Stimulated activated CD4-positive, alpha-beta T cell treated with anti-CD3 and anti-CD28 coated beads, Interleukin-4, amount 100 ng/mL, for 4 hours (primary cell): ENCODE measurements around the gene ANKRD39.
"Not testable (repeated sequence)": the region's sequence is repeated elsewhere in the genome, so short reads cannot be mapped to it uniquely, and the experiment has no call there.

Source experiments
- DNase-seq, 2 experiments: peaks; one replicate each; pipeline ENCODE4 v3.0.0-alpha.2; 2020

ANKRD39 gene

GRCh38 chr2:96869822-96870625, 12.2 kb upstream of the ANKRD39 start, which contains the start of gene SEMA4C:
TSS of gene SEMA4C (minus strand) at chr2:96870080. CDS start at chr2:96867886, 2,194 bp downstream.
- peak; percentile 45 to 60 for DNase-seq

GRCh38 chr2:96869281-96869821, 11.5 kb upstream of the ANKRD39 start:
- DNase-seq, result no peak

GRCh38 chr2:96868555-96869280, 10.9 kb upstream of the ANKRD39 start:
- DNase-seq, result peak; percentile 30 to 53

DNA sequence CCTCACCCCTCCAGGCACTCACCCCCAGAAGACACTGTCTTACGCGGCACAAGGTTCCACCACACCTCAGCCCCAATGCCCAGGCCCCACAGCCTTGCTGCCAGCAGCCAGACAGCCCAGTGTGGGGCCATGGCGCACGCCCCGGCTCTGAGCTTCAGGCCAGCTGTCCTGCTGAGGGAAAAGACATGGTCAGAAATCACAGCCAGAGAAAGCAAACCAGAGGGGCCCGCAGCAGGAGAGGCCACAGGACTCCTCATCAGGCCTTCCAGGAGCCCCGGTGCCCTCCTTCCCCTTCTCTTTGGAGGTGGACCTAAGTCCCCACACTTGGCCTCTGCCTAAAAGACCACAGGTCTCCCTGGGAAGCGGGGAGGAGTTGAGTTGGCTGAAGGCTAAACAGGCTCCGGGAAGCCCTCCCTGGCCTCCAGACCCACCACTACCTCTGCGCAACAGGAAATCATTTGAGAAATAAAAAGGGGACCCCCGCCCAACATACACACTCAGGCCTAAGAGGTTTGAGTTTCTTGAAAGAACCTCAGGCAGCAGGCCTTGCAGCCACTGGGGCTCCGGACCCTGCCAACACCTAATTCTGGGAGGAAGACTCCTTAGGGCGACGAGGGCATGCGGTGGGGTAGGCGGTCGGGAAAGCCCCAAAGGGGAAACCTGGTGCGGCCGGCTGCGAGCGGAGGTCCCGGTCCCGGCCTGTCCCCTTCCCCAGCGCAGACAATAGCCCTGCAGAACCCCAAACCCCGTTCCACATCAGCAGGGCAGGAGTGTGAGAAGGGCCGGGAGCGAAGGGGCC, 10.1 kb upstream of the ANKRD39 start:
- DNase-seq, result no peak

DNA sequence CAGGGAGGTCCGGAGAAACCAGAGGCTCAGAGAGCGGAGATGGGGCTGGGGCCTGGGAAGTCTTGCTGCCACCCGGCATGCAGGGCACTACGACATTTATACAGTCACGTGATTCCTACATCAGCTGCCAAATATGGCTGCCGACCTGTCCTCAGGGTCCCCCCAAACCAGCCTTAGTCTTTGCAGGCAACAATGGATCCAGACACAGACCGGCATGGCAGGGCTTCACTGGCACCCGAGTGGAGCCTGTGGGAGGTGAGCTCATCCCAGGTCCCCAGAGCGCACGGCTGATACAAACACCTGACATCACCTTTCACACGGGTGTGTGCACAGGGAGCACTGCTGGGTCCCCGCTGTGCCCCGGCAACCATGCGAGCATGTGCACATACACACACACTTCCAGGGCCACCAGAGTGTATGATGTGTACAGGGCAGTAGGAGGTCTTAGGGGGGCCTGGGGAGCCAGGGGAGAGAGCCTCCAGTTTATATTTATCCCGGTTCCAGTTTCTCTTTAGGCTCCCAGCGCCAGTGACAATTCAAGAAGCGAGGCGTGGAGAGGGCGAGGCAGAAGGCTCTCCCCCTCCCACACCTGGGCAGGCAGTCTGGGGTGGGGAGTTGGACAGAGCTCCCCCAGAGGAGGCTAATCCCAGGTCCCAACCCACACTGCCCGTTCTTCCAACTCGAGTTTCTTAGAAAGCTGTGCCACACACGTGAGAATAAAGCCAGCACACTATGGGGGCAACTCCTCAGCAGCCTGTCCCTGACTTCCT, 9.4 kb upstream of the ANKRD39 start:
- DNase-seq, result no peak

DNA sequence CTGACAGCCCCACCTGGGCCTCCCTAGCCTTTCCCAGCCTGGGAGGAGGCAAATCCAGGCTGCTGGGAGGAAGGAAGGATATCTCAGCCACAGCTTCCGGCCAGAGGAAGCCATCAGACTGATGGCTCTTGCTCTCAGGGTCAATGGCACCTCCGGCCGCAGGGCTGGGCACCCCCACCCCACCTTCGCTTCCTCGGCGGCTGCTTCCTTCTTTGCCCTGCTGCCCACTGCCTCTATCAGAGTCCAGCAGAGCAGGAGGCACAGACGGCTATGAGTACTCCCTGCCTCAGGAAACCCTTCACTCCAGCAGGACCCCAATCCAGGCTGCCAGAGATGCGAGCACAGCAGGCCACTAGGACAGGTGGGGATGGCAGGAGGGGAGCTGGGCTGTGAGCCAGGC, 8.8 kb upstream of the ANKRD39 start:
- no peak for DNase-seq

DNA sequence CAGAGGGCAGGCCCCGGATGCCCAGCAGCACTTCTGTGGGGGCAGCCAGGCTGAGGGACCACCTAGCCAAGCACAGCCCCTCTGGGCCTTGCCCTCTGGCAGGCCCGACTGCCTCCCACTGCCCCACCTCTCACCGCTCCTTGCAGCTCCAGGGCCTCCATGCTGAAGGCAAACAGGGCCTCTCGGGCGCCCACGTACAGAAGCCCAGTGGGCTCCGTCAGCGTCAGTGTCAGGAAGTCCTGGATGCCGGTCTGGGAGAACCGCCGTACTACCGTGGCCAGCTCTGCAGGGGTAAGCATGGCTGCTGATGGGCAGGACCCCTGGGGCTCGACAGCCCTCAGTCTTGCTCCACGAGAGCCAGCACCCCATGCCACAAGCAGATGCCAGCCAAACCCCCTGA, 8.3 kb upstream of the ANKRD39 start:
- DNase-seq, result no peak

- no peak for DNase-seq
Measured at GRCh38 chr2:96865654-96866053, 7.8 kb upstream of the ANKRD39 start.

GRCh38 chr2:96864343-96865091, 6.7 kb upstream of the ANKRD39 start:
- DNase-seq, result no peak

- DNase-seq, result no peak
Measured at GRCh38 chr2:96863575-96864342, 5.9 kb upstream of the ANKRD39 start.

DNA sequence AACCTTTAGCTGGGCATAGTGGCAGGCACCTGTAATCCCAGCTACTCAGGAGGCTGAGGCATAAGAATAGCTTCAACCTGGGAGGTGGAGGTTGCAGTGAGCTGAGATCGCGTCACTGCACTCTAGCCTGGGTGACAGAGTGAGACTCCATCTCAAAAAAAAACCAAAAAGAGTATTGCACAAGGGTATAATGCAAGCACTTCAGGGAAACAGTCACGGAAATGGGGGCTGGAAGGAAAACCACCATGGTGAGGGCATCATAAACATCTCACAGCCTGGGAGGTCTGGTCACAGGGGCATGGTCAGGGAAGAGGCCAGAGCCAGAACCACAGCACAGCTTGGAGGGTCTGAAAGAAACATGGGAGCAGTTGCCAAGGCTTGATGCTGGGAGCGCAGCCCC, 5.2 kb upstream of the ANKRD39 start:
- not testable (repeated sequence) for DNase-seq

DNA sequence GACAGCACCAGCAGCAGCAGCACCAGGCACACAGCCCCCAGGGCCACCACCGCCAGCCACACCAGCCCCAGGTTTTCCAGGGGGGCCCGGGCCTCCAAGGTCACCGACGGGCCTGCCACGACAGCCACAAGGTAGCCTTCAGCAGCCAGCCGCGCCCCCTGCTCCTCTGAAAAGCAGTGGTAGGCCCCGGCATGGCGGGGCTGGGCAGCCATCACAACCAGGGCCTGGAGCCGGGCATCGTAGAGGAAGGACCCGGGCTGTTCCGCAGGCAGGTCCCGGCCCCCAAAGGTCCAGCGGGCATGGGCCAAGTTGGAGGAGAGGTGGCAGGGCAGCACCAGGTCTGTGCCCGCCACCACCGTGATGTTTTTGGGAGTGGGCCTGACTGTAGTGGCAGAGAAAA, 3.3 kb upstream of the ANKRD39 start:
- no peak for DNase-seq

DNA sequence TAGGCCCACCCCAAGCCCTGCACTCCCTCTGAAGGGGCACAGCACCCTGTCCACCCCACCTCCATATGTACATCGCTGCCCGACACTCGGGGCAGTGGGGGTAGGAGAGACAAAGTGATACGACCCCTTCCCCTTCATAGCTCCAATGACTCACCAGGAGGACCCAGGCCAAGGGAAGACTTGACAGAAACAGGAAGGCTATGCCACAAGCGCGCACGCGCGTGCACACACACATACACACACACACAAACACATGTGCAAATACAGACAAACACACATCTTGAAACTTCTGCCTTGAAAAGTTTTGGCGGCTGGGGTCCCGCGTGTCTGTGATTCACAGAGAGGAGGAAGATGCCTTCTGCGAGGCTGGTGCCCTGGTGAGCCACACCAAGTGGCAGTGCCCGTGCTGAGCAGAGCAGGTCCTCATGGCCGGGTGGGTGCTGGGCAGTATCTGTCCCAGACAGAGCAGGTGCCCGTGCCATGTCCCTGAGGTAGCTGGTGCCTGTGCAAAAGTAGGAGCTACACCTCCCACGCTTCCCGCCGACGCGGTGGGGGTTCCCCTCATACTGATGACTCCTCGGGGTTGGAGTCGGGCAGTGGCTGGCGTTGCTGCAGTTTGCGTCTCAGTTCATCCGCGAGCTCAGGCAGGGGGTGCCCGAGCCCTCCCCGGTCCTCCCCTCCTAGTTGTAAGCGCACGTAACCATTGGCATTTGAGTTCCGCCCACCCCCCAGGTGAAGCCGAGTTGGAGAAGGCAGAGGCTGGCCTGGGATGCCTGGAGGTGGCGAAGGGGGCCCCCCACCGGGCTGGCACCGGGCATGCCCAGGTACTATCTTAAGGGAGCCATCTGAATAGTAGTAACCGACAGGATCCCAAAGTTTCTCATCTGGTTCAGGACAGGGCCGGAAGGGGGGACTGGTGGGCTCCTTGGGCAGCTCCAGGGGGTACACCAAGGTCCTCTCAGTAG, 2.5 kb upstream of the ANKRD39 start:
- peak; percentile 50 to 57 for DNase-seq

GRCh38 chr2:96859681-96860064, 1.9 kb upstream of the ANKRD39 start:
- DNase-seq, result no peak

DNA sequence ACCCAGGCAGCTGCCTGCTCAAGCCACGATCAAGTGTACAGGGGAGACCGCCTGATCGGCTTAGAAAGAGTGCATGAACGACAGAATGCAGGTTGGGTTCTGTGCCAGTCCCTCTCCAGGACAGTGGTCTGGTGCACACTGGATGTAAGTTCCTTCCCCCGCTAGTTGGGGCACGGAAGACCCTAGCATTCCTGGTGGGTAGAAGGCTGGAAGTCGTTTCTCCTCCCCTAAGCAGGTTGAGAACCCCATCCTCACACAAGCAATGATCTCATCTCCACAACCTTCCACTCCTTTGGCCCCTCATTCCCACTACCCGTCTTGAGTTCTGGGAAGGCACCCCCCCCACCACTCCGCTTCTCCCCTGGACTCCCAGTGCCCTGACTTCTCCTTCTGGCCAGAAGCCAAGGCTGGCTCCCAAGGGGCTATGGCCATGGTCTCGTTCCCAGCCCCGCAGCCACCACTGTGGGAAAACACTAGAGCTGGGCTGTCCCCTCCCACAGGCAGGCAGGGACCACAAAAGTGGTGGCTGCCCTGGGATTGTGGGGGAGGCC, 1.4 kb upstream of the ANKRD39 start:
- DNase-seq, result no peak

GRCh38 chr2:96856776-96857666, 795 bp downstream of the ANKRD39 start:
- DNase-seq, result no peak

- DNase-seq, result no peak
Measured at GRCh38 chr2:96853321-96853720, 4.5 kb downstream of the ANKRD39 start.

GRCh38 chr2:96852667-96853066, 5.1 kb downstream of the ANKRD39 start:
- no peak for DNase-seq
